RWPE2 (cell line): ENCODE data around the gene PTGIR.

Source experiments
- ATAC-seq: fragments of 200-7000 bp; cut with Tn5 transposase; 3 replicates; pipeline ENCODE4 v1.9.1; 2021; ENCODE audit warnings: low read depth
- DNase-seq: peaks from one replicate; pipeline ENCODE4 v3.0.0-alpha.2; 2020; ENCODE audit warnings: low spot score
- H3K27ac ChIP-seq: fragments of 450-650 bp; 2 replicates; pipeline ENCODE4 v1.5.1; 2017; ENCODE audit warnings: mild to moderate bottlenecking; ENCODE audit not compliant: poor library complexity, severe bottlenecking
- H3K27me3 ChIP-seq: fragments of 250-450 bp; sonication (Bioruptor Pico); 2 replicates; pipeline ENCODE4 v1.5.1; 2021; ENCODE audit warnings: mild to moderate bottlenecking, moderate library complexity; ENCODE audit not compliant: insufficient read depth, poor library complexity, severe bottlenecking
- H3K36me3 ChIP-seq: fragments of 250-450 bp; sonication (Bioruptor Pico); 2 replicates; pipeline ENCODE4 v1.5.1; 2020; ENCODE audit warnings: low read depth, mild to moderate bottlenecking, moderate library complexity
- H3K4me1 ChIP-seq: fragments of 250-450 bp; sonication (Bioruptor Pico); 2 replicates; pipeline ENCODE4 v1.5.1; 2021; ENCODE audit warnings: mild to moderate bottlenecking, moderate library complexity; ENCODE audit not compliant: insufficient read depth, poor library complexity, severe bottlenecking
- H3K4me3 ChIP-seq: fragments of 250-450 bp; sonication (Bioruptor Pico); 2 replicates; pipeline ENCODE4 v1.5.1; 2021; ENCODE audit warnings: mild to moderate bottlenecking, moderate library complexity; ENCODE audit not compliant: severe bottlenecking
- H3K9me3 ChIP-seq: fragments of 250-450 bp; sonication (Bioruptor Pico); 2 replicates; pipeline ENCODE4 v1.5.1; 2021; ENCODE audit warnings: mild to moderate bottlenecking, moderate library complexity; ENCODE audit not compliant: severe bottlenecking
- TF ChIP-seq, protein P1 (sequence below): fragments of 450-650 bp; IDR thresholded peaks from one replicate; pipeline ENCODE4 v1.5.1; 2017; ENCODE audit warnings: mild to moderate bottlenecking, moderate library complexity; ENCODE audit not compliant: poor library complexity, severe bottlenecking

PTGIR gene

GRCh38 chr19:46596008-46596407 is 28.9 kb downstream of the PTGIR start:
- Histone ChIP-seq H3K4me1 (no peaks in the 10 kb centered on the region), H3K36me3 (no peaks in the 10 kb centered on the region), H3K27me3 (no peaks in the 10 kb centered on the region), H3K27ac (no peak overlapping the region), H3K4me3 (no peak overlapping the region), H3K9me3 (peaks cover 3% of the 10 kb centered on the region)
- no peak for ATAC-seq
- no peak for DNase-seq
- TF ChIP-seq, protein P1, sequence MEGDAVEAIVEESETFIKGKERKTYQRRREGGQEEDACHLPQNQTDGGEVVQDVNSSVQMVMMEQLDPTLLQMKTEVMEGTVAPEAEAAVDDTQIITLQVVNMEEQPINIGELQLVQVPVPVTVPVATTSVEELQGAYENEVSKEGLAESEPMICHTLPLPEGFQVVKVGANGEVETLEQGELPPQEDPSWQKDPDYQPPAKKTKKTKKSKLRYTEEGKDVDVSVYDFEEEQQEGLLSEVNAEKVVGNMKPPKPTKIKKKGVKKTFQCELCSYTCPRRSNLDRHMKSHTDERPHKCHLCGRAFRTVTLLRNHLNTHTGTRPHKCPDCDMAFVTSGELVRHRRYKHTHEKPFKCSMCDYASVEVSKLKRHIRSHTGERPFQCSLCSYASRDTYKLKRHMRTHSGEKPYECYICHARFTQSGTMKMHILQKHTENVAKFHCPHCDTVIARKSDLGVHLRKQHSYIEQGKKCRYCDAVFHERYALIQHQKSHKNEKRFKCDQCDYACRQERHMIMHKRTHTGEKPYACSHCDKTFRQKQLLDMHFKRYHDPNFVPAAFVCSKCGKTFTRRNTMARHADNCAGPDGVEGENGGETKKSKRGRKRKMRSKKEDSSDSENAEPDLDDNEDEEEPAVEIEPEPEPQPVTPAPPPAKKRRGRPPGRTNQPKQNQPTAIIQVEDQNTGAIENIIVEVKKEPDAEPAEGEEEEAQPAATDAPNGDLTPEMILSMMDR: no peak

GRCh38 chr19:46591870-46592269 is 33.0 kb downstream of the PTGIR start:
- no peaks in the 10 kb centered on the region for H3K9me3 ChIP-seq
- no peaks in the 10 kb centered on the region for H3K36me3 ChIP-seq
- ATAC-seq (no peak), DNase-seq (no peak)
- no peak overlapping the region for H3K4me3 ChIP-seq
- TF ChIP-seq, protein P1: no peak
- H3K27ac ChIP-seq: no peak overlapping the region
- H3K27me3 ChIP-seq: no peaks in the 10 kb centered on the region
- no peaks in the 10 kb centered on the region for H3K4me1 ChIP-seq

GRCh38 chr19:46591254-46591653 is 33.6 kb downstream of the PTGIR start:
- Histone ChIP-seq H3K9me3 (no peaks in the 10 kb centered on the region), H3K27me3 (no peaks in the 10 kb centered on the region), H3K4me1 (no peaks in the 10 kb centered on the region), H3K4me3 (no peak overlapping the region), H3K36me3 (no peaks in the 10 kb centered on the region), H3K27ac (no peak overlapping the region)
- TF ChIP-seq, protein P1: no peak
- no peak for DNase-seq
- ATAC-seq: no peak

DNA sequence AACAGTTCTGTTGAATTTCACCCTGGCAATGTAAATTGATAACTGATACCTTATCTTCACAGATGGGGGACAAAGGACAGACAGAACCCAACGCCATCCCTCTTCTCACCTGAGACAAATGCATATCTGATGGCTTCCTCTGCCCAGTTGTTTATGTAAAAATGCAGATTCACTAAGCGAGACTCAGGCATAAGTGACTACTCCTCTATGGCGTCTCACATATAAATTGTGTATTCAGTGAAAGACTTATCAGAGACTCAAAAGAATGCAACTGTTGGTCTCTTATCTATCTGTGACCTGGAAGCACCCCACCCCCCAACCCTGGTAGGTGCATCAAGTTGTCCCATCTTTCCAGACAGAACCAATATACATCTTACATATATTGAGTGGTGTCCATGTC is 37.0 kb downstream of the PTGIR start:
- H3K36me3 ChIP-seq: no peaks in the 10 kb centered on the region
- no peak for ATAC-seq
- no peak overlapping the region for H3K27ac ChIP-seq
- no peaks in the 10 kb centered on the region for H3K27me3 ChIP-seq
- H3K9me3 ChIP-seq: no peaks in the 10 kb centered on the region
- no peak overlapping the region for H3K4me3 ChIP-seq
- no peak for DNase-seq
- TF ChIP-seq, protein P1: no peak
- no peaks in the 10 kb centered on the region for H3K4me1 ChIP-seq

DNA sequence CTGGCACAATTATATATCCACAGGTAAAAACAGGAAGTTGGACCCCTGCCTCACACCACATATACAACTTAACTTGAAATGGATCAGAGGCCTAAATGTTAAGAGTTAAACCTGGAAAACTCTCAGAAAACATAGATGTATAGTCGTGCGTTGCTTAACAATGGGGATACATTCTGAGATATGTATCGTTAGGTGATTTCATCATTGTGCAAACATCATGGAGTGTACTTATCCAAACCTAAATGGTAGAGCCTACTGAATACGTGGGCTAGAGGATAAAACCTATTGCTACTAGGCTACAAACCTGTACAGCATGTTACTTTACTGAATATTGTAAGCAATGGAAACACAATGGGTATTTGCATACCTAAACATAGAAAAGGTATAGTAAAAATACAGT is 38.6 kb downstream of the PTGIR start:
- no peaks in the 10 kb centered on the region for H3K36me3 ChIP-seq
- H3K4me1 ChIP-seq: no peaks in the 10 kb centered on the region
- ATAC-seq (no peak), DNase-seq (no peak)
- no peaks in the 10 kb centered on the region for H3K9me3 ChIP-seq
- TF ChIP-seq, protein P1: no peak
- H3K27ac ChIP-seq: no peak overlapping the region
- H3K4me3 ChIP-seq: no peak overlapping the region
- no peaks in the 10 kb centered on the region for H3K27me3 ChIP-seq
